Mesenchymal stem cell (in vitro differentiated cells and primary cell): Measurements from ENCODE around the gene DCDC1.

ENCODE experiments used
- DNase-seq: peaks from one replicate; pipeline ENCODE4 v3.0.0-alpha.2; 2013
- H2AFZ ChIP-seq: one replicate; pipeline ENCODE4 v1.6.1; 2013; ENCODE audit warnings: low read depth, mild to moderate bottlenecking, control low read depth, inconsistent platforms, low read length, moderate library complexity
- H2AK5ac ChIP-seq: 2 replicates; pipeline ENCODE4 v1.6.1; 2013; ENCODE audit warnings: low read length, moderate library complexity, mild to moderate bottlenecking, inconsistent platforms; ENCODE audit not compliant: severe bottlenecking
- H2BK120ac ChIP-seq: one replicate; pipeline ENCODE4 v1.6.1; 2013; ENCODE audit warnings: low read depth, mild to moderate bottlenecking, inconsistent platforms, low read length, moderate library complexity
- H2BK12ac ChIP-seq, 2 experiments: one replicate each; pipeline ENCODE4 v1.6.1; 2013; ENCODE audit warnings: inconsistent platforms in 2 of 2, low read length in 2 of 2, mild to moderate bottlenecking in 2 of 2, moderate library complexity in 2 of 2, control low read depth in 1 of 2
- H2BK15ac ChIP-seq: one replicate; pipeline ENCODE4 v1.6.1; 2013; ENCODE audit warnings: mild to moderate bottlenecking, low read depth, inconsistent platforms; ENCODE audit not compliant: poor library complexity, severe bottlenecking
- H2BK5ac ChIP-seq: 2 replicates; pipeline ENCODE4 v1.6.1; 2013; ENCODE audit warnings: low read depth, mild to moderate bottlenecking, low read length, control low read depth, inconsistent platforms; ENCODE audit not compliant: poor library complexity, severe bottlenecking
- H3K14ac ChIP-seq, 2 experiments: one replicate each; pipeline ENCODE4 v1.6.1; 2013; ENCODE audit warnings: inconsistent platforms in 2 of 2, low read length in 2 of 2, control low read depth in 1 of 2, mild to moderate bottlenecking in 1 of 2, moderate library complexity in 1 of 2
- H3K18ac ChIP-seq, 2 experiments: one replicate each; pipeline ENCODE4 v1.6.1; 2013; ENCODE audit warnings: inconsistent platforms in 2 of 2, low read length in 2 of 2, control low read depth in 1 of 2, low read depth in 1 of 2, mild to moderate bottlenecking in 1 of 2
- H3K23ac ChIP-seq, 2 experiments: one replicate each; pipeline ENCODE4 v1.6.1; 2013; ENCODE audit warnings: inconsistent platforms in 2 of 2, low read length in 2 of 2, mild to moderate bottlenecking in 2 of 2, moderate library complexity in 2 of 2, control low read depth in 1 of 2
- H3K27ac ChIP-seq: 2 replicates; pipeline ENCODE4 v1.5.1; 2013; ENCODE audit warnings: mild to moderate bottlenecking, moderate library complexity, low read length, control low read depth, inconsistent platforms; ENCODE audit not compliant: poor library complexity, severe bottlenecking
- H3K27me3 ChIP-seq, 2 experiments: 2 replicates each; pipeline versions ENCODE4 v1.6.1 to v1.7.0; 2013; ENCODE audit warnings: low read length in 2 of 2, mild to moderate bottlenecking in 2 of 2, moderate library complexity in 2 of 2, control low read depth in 1 of 2, inconsistent platforms in 1 of 2; ENCODE audit not compliant: control insufficient read depth in 1 of 2, insufficient read depth in 1 of 2
- H3K36me3 ChIP-seq, 2 experiments: 2 replicates each; pipeline versions ENCODE4 v1.6.1 to v1.7.0; 2013; ENCODE audit warnings: low read length in 2 of 2, control low read depth in 1 of 2, inconsistent platforms in 1 of 2, low read depth in 1 of 2, mild to moderate bottlenecking in 1 of 2; ENCODE audit not compliant: insufficient read depth in 2 of 2, control insufficient read depth in 1 of 2
- H3K4ac ChIP-seq, 2 experiments: one replicate each; pipeline ENCODE4 v1.6.1; 2013; ENCODE audit warnings: inconsistent platforms in 2 of 2, low read length in 2 of 2, mild to moderate bottlenecking in 2 of 2, moderate library complexity in 2 of 2, control low read depth in 1 of 2, low read depth in 1 of 2
- H3K4me1 ChIP-seq: 2 replicates; pipeline ENCODE4 v1.6.1; 2013; ENCODE audit warnings: low read depth, low read length, control low read depth; ENCODE audit not compliant: control insufficient read depth, insufficient read depth
- H3K4me2 ChIP-seq: 2 replicates; pipeline ENCODE4 v1.6.1; 2013; ENCODE audit warnings: low read length, mild to moderate bottlenecking, inconsistent platforms; ENCODE audit not compliant: poor library complexity, severe bottlenecking
- H3K4me3 ChIP-seq, 2 experiments: 2 replicates each; pipeline versions ENCODE4 v1.5.1 to v1.7.0; 2013; ENCODE audit warnings: low read length in 2 of 2, mild to moderate bottlenecking in 2 of 2, control low read depth in 1 of 2, low read depth in 1 of 2; ENCODE audit not compliant: insufficient read depth in 1 of 2
- H3K79me1 ChIP-seq: replicated peaks from 2 replicates; pipeline ENCODE4 v1.6.1; 2013; ENCODE audit warnings: mild to moderate bottlenecking, control low read depth, low read length, inconsistent platforms; ENCODE audit not compliant: poor library complexity, severe bottlenecking
- H3K9ac ChIP-seq: 2 replicates; pipeline ENCODE4 v1.7.0; 2013; ENCODE audit warnings: mild to moderate bottlenecking, low read length, moderate library complexity
- H3K9me3 ChIP-seq: 2 replicates; pipeline ENCODE4 v1.7.0; 2013; ENCODE audit warnings: mild to moderate bottlenecking, low read length; ENCODE audit not compliant: control insufficient read depth
- H4K8ac ChIP-seq: one replicate; pipeline ENCODE4 v1.6.1; 2013; ENCODE audit warnings: inconsistent platforms, mild to moderate bottlenecking, low read length, moderate library complexity
- H4K91ac ChIP-seq: one replicate; pipeline ENCODE4 v1.6.1; 2013; ENCODE audit warnings: mild to moderate bottlenecking, low read length, inconsistent platforms
- WGBS: methylation state at CpG from one replicate; pipeline ENCODE4 v1.1.7; 2013; ENCODE audit warnings: mixed read lengths; 5-methylcytosine and 5-hydroxymethylcytosine counted together

DCDC1 gene

DNA sequence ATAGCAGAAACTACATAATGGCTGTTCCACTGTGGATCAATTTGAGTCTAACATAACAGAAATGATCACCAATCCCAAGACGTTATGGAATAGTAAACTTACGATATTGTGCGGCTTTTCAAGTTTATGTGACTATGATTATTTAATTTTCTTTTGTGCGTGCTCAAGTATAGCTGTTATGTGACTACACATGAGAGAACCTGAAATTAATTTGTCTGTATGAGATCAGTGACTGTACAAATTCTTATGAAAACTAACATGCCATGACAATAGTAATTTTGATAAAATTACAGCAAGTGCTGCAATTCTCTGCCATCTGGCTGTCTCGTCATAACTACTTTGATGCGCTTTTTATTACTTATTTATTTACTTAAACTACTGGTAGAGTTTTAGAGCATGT lies 343.2 kb downstream of the DCDC1 start:
- Histone ChIP-seq H3K9ac (no peak overlapping the region), H3K9me3 (no peaks in the 10 kb centered on the region), H3K4ac (no peak overlapping the region), H3K14ac (no peak overlapping the region), H3K23ac (no peak overlapping the region), H4K8ac (no peak overlapping the region), H3K4me1 (no peaks in the 10 kb centered on the region), H3K27ac (no peak overlapping the region), H2BK12ac (no peak overlapping the region), H2AFZ (no peak overlapping the region), H3K4me3 (no peak overlapping the region), H2AK5ac (no peak overlapping the region), H3K18ac (no peak overlapping the region), H3K27me3 (peaks cover 0 to 3% of the 10 kb centered on the region in 2 experiments), H3K79me1 (no peaks in the 10 kb centered on the region), H4K91ac (no peak overlapping the region), H2BK120ac (no peak overlapping the region), H2BK5ac (no peak overlapping the region), H2BK15ac (no peak overlapping the region), H3K36me3 (no peaks in the 10 kb centered on the region), H3K4me2 (no peak overlapping the region)
- no peak for DNase-seq
- 84% methylated on average over 4 of the region's 6 CpGs for WGBS

DNA sequence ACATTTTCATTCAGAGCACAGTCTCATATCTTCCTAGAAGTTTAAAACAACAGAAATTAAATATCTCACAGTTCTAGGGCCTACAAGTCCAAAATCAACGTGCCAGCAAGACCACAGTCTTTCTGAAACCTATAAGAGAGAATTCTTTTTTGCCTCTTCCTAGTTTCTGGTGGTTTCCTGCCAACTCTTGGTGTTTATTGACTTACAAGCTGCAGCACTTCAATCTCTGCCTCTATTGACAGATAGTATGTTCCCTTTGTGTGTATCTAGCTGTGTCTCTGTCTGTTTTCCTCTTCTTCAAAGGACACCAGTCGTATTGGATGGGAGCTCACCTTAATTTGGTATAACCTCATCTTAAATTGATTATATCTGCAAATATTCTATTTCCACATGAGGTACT lies 347.5 kb downstream of the DCDC1 start:
- Histone ChIP-seq H3K27me3 (no peaks in the 10 kb centered on the region), H3K79me1 (no peaks in the 10 kb centered on the region), H2BK120ac (no peak overlapping the region), H3K14ac (no peak overlapping the region), H2BK12ac (no peak overlapping the region), H3K4me3 (no peak overlapping the region), H3K9me3 (no peaks in the 10 kb centered on the region), H3K4me2 (no peak overlapping the region), H3K36me3 (no peaks in the 10 kb centered on the region), H3K18ac (no peak overlapping the region), H3K27ac (no peak overlapping the region), H3K4me1 (no peaks in the 10 kb centered on the region), H2BK5ac (no peak overlapping the region), H3K23ac (no peak overlapping the region), H2AK5ac (no peak overlapping the region), H4K91ac (no peak overlapping the region), H3K9ac (no peak overlapping the region), H3K4ac (no peak overlapping the region), H2AFZ (no peak overlapping the region), H4K8ac (no peak overlapping the region), H2BK15ac (no peak overlapping the region)
- WGBS, result 56% methylated on average over 1 of the region's 2 CpGs
- DNase-seq, result no peak

DNA sequence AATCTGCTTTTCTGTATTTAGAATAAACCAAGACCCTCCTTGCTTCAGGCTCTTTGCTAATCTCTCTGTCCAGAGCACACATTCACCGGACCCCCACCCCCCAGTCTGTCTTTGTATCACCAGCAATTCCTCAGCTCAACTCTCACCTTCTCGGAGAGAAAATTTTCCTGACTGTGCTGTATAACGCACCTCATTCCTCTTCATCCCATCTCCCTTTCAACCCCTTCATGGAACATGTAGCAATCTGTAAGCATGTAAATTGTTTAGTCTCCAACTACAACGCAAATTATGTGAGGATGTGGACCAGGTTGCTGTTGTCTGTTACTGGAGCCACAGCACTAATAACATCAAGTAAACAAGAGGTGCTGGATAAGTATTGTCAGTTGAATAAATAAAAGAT lies 349.8 kb downstream of the DCDC1 start:
- Histone ChIP-seq H3K9ac (no peak overlapping the region), H2BK5ac (no peak overlapping the region), H2BK12ac (no peak overlapping the region), H4K8ac (no peak overlapping the region), H2BK15ac (no peak overlapping the region), H2BK120ac (no peak overlapping the region), H4K91ac (no peak overlapping the region), H3K79me1 (no peaks in the 10 kb centered on the region), H3K27me3 (no peaks in the 10 kb centered on the region), H2AFZ (no peak overlapping the region), H3K4me3 (no peak overlapping the region), H3K4ac (no peak overlapping the region), H3K4me2 (no peak overlapping the region), H3K36me3 (no peaks in the 10 kb centered on the region), H3K9me3 (no peaks in the 10 kb centered on the region), H3K4me1 (no peaks in the 10 kb centered on the region), H3K23ac (no peak overlapping the region), H3K14ac (no peak overlapping the region), H3K27ac (no peak overlapping the region), H3K18ac (no peak overlapping the region), H2AK5ac (no peak overlapping the region)
- no peak for DNase-seq
- WGBS, result 63% methylated on average over 4 of the region's 4 CpGs

DNA sequence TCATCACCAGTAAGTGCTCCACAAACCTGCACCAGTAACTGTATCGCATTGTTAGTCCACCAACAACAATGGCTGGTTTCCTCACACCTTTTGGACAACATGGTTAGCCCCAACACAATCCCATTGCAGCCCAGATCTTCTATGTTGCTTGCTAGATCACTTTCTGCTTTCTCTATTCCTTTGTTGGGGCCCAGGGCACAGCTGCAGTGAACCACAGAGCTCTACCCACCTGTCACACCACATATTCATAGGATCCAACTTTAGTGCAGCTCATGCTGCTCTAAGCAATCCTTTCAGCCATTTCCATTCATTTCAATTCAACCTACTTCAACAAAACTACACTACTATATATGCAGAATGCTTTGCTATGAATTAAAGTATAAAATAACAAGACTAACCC lies 364.3 kb downstream of the DCDC1 start:
- Histone ChIP-seq H3K9me3 (no peaks in the 10 kb centered on the region), H3K9ac (no peak overlapping the region), H3K4me1 (no peaks in the 10 kb centered on the region), H2BK120ac (no peak overlapping the region), H3K27me3 (peaks cover 0 to 2% of the 10 kb centered on the region in 2 experiments), H3K4me2 (no peak overlapping the region), H2AFZ (no peak overlapping the region), H3K23ac (no peak overlapping the region), H3K14ac (no peak overlapping the region), H4K8ac (no peak overlapping the region), H3K79me1 (no peaks in the 10 kb centered on the region), H2BK5ac (no peak overlapping the region), H4K91ac (no peak overlapping the region), H3K36me3 (no peaks in the 10 kb centered on the region), H3K4ac (no peak overlapping the region), H3K18ac (no peak overlapping the region), H2BK12ac (no peak overlapping the region), H3K4me3 (no peak overlapping the region), H3K27ac (no peak overlapping the region), H2BK15ac (no peak overlapping the region), H2AK5ac (no peak overlapping the region)
- 73% methylated on average over 1 of the region's 1 CpG for WGBS
- no peak for DNase-seq
